NCI-H460 (cell line): ENCODE results near the gene HYI. TPM values are rescaled to one million over a fixed set of nuclear protein-coding genes. Genes with fewer than 3 reads are reported as not detected.
A peak's percentile ranks its signal among the peaks of the same experiment; 100 is the strongest.
"Not testable (repeated sequence)": the region's sequence is repeated elsewhere in the genome, so short reads cannot be mapped to it uniquely, and the experiment has no call there.

Experiments used
- DNase-seq: peaks from one replicate; pipeline ENCODE4 v3.0.0-alpha.2; 2016; ENCODE audit warnings: low read depth; ENCODE audit errors: extremely low read depth
- polyA plus RNA-seq: library from polyadenylated mRNA; depleted of rRNA; stranded (reverse); fragments of >200 nt; gene quantifications from 2 replicates; pipeline ENCODE4 v1.2.3, GENCODE V29; 2014; cell fraction: nucleus; rRNA removed
- total RNA-seq: library from RNA; depleted of rRNA; stranded (reverse); fragments of >200 nt; shearing (Covaris generic); gene quantifications from 2 replicates; pipeline ENCODE4 v1.2.3, GENCODE V29; 2014; rRNA removed

Gene HYI
- 15.1 and 18.0 TPM in 2 replicates for total RNA-seq
- 38.9 and 47.1 TPM in 2 replicates for polyA plus RNA-seq

- peak; percentile 68 for DNase-seq
Measured at GRCh38 chr1:43453442-43454269, at the start of gene HYI. Gene HYI, minus strand, starts transcription at chr1:43453931. Its CDS starts 138 bp downstream, at chr1:43453793.

DNA sequence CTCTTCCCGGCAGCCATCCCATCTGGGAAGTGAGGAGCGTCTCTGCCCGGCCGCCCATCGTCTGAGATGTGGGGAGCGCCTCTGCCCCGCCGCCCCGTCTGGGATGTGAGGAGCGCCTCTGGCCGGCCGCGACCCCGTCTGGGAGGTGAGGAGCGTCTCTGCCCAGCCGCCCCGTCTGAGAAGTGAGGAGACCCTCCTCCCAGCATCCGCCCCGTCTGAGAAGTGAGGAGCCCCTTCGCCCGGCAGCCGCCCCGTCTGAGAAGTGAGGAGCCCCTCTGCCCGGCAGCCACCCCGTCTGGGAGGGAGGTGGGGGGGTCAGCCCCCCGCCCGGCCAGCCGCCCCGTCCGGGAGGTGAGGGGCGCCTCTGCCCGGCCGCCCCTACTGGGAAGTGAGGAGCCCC lies 48.1 kb upstream of the HYI start:
- DNase-seq: not testable (repeated sequence)

DNA sequence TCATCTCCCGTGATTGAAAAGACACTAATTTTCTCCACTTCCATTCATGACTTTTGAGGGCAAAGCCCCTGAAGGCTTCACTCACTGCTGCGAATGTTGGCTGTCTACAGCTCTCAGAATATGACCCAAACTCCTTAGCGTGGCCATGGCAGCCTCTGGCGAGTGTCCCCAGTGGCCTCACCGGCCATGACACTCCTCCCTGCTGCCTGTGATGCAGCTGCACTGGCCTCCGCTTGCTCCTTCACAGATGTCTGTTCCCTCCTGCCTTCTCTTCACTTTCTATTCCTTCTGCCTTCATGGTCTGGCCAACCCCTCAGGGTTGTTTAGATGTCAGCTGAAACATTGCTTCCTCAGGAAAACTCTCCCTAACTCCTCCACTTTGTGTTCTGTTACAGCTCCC lies 46.2 kb upstream of the HYI start:
- DNase-seq: no peak

- no peak for DNase-seq
Measured at GRCh38 chr1:43495204-43495603, 41.5 kb upstream of the HYI start.

DNA sequence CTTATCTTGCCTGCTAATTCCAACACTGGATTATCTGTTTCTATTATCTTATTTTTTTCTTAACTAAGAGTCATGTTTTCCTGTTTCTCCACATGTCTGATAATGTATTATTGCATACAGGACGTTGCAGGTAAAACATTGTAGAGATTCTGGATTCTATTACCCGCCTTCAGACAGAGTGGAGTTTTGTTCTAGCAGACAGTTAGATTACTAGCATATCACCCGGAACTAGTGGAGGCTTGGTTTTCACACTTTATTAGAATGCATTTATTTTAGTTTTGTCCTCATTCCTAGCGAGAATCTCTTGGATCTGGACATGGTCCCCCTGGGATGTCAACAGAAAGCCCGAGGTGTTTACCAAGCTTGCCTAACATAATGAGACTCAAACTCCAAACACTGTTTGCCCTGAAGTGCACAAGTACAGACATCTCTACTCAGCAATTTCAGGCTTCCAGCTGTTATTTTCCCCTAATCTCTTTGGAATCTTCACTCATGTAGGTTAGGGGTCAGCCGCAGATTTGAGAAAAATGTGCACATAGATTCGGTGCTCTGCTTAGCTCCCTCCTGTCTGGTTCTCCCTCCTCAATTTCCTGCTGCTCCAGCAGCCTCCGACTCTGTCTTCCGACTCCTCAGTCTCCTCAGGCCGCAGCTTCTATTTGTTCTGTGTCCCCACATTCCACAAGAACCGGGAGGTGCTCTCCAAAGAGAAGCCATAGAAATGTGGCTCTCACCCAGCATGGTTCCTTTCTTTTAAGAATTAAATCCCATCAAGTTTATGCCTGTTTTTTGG lies 40.1 kb upstream of the HYI start:
- no peak for DNase-seq

- no peak for DNase-seq
Measured at GRCh38 chr1:43492826-43493225, 39.1 kb upstream of the HYI start.

DNA sequence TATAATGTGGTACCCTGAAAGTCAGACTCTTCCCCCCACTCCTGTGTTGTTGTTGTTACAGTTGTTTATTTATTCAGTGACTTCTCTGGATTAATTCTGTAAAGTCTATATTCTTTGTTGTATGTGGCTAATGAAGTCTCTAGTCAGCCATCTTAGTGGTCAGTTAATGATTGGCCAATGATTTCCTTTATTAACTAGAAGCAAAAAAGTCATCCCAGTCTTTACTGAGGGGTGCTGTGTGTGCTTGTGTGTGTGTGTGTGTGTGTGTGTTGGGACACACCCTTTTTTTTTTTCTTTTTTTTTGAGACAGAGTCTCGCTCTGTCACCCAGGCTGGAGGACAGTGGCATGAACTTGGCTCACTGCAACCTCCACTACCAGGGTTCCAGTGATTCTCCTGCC lies 37.3 kb upstream of the HYI start:
- DNase-seq: no peak

GRCh38 chr1:43488165-43488564 lies 34.4 kb upstream of the HYI start:
- no peak for DNase-seq

GRCh38 chr1:43484367-43484766 lies 30.6 kb upstream of the HYI start:
- no peak for DNase-seq

- no peak for DNase-seq
Measured at GRCh38 chr1:43482215-43482614, 28.5 kb upstream of the HYI start.

DNA sequence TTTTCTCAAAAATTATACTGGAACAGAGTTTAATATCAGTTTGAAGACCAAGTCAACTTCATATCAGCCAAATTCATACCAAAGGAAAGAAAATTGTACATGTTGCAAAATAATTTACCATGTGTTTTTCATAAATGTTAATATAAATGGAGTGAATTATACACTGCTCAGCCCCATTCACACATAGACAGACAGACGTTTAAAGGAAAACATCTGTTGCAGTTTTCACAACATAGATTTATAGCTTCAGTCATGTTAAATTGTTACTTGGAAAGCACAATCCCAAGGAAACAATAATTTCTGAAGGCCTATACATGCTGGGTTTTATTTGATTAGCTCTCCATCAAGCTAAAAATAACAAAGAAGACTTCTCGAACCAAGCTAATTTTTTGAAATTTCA lies 27.8 kb upstream of the HYI start:
- DNase-seq: no peak

GRCh38 chr1:43479414-43479813 lies 25.7 kb upstream of the HYI start:
- DNase-seq: no peak

GRCh38 chr1:43477716-43478115 lies 24.0 kb upstream of the HYI start:
- no peak for DNase-seq

- DNase-seq: peak; percentile 22
Measured at GRCh38 chr1:43475611-43476401, 22.1 kb upstream of the HYI start.

GRCh38 chr1:43473463-43473862 lies 19.7 kb upstream of the HYI start:
- no peak for DNase-seq

- DNase-seq: peak; percentile 48
Measured at GRCh38 chr1:43472463-43473151, 18.9 kb upstream of the HYI start.

- no peak for DNase-seq
Measured at GRCh38 chr1:43472087-43472462, 18.3 kb upstream of the HYI start.

GRCh38 chr1:43469932-43470331 lies 16.2 kb upstream of the HYI start:
- no peak for DNase-seq

DNA sequence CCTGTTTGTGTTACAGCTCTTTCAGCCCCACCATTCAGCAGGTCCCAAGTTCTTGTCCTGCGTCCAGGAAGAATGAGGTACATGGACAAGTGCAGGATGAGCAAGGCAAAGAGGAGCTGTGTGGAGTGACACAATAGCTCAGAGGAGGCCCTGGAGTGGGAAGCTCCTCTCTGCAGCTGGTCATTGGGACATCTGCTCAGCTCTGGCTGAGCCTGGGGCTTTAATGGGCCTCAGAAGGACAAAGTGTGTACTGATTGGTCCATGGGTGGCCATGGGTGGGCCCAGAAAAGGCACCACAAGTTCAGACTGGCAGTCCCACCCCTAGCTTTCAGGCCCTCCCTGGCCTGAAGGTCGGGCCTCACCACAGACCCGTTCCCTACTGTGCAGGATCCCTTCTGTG lies 14.7 kb upstream of the HYI start:
- no peak for DNase-seq

DNA sequence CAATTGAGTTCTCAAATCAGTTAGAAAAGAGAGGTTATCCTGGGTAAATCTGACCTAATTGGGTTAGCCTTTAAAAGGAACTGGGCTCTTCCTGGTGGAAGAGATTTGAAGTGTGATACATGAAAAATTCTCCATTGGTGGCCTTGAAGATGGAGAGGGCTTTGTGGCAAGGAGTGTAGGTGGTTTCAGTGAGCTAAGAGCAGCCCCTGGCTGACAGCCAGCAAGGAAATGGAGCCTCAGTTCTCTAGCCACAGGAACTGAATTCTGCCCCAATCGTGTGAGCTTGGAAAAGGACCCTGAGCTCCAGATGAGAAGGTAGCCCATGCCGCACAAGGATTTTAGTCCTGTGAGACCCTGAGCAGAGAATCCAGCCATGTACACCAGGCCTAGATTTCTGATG lies 12.7 kb upstream of the HYI start:
- no peak for DNase-seq
